ENCODE results near the gene GPBP1.

The GPBP1 gene

GRCh38 chr5:57202811-57203210 lies 29.0 kb downstream of the GPBP1 start:
- no peak for TF ChIP-seq CTCF (IDR thresholded peaks at IDR 0.05; ENCODE audit: low read depth, low read length)
- Histone ChIP-seq H3K27me3 (no peaks in the 10 kb centered on the region), H3K4me1 (no peaks in the 10 kb centered on the region; the same call in 1 of the 2 replicates), H3K36me3 (peaks cover 3% of the 10 kb centered on the region), H3K4me3 (ENCODE audit: low read depth, low read length) (no peak overlapping the region), H3K9me3 (no peaks in the 10 kb centered on the region)
- no peak for DNase-seq

- no peak for TF ChIP-seq CTCF (IDR thresholded peaks at IDR 0.05; ENCODE audit: low read depth, low read length)
- no peaks in the 10 kb centered on the region for H3K9me3 ChIP-seq
- H3K4me1 ChIP-seq, result peaks cover 4% of the 10 kb centered on the region; the same call in 1 of the 2 replicates
- H3K36me3 ChIP-seq, result peaks cover 6% of the 10 kb centered on the region; the same call in 1 of the 2 replicates
- no peak for DNase-seq
- H3K27me3 ChIP-seq, result no peaks in the 10 kb centered on the region
- H3K4me3 ChIP-seq (ENCODE audit: low read depth, low read length), result no peak overlapping the region
These were observed 33.3 kb downstream of the GPBP1 start for GRCh38 chr5:57207007-57207653.

- H3K4me3 ChIP-seq (ENCODE audit: low read depth, low read length), result no peak overlapping the region
- no peak for DNase-seq
- H3K36me3 ChIP-seq, result peaks cover 6% of the 10 kb centered on the region; the same call in 1 of the 2 replicates
- H3K9me3 ChIP-seq, result no peaks in the 10 kb centered on the region
- peaks cover 4% of the 10 kb centered on the region; the same call in 1 of the 2 replicates for H3K4me1 ChIP-seq
- no peak for TF ChIP-seq CTCF (IDR thresholded peaks at IDR 0.05; ENCODE audit: low read depth, low read length)
- H3K27me3 ChIP-seq, result no peaks in the 10 kb centered on the region
These were observed 33.8 kb downstream of the GPBP1 start for GRCh38 chr5:57207681-57208080.

GRCh38 chr5:57209316-57210040 lies 35.6 kb downstream of the GPBP1 start:
- DNase-seq, result no peak
- H3K36me3 ChIP-seq, result peaks cover 13% of the 10 kb centered on the region
- no peak overlapping the region for H3K4me3 ChIP-seq (ENCODE audit: low read depth, low read length)
- no peak for TF ChIP-seq CTCF (IDR thresholded peaks at IDR 0.05; ENCODE audit: low read depth, low read length)
- H3K27me3 ChIP-seq, result no peaks in the 10 kb centered on the region
- peaks cover 4% of the 10 kb centered on the region; the same call in 1 of the 2 replicates for H3K4me1 ChIP-seq
- H3K9me3 ChIP-seq, result no peaks in the 10 kb centered on the region

- Histone ChIP-seq H3K36me3 (peaks cover 19% of the 10 kb centered on the region), H3K9me3 (no peaks in the 10 kb centered on the region), H3K4me1 (peaks cover 4% of the 10 kb centered on the region; the same call in 1 of the 2 replicates), H3K4me3 (ENCODE audit: low read depth, low read length) (no peak overlapping the region), H3K27me3 (no peaks in the 10 kb centered on the region)
- TF ChIP-seq CTCF (IDR thresholded peaks at IDR 0.05; ENCODE audit: low read depth, low read length), result no peak
- no peak for DNase-seq
These were observed 36.8 kb downstream of the GPBP1 start for GRCh38 chr5:57210633-57211032.

- Histone ChIP-seq H3K27me3 (no peaks in the 10 kb centered on the region), H3K4me3 (ENCODE audit: low read depth, low read length) (no peak overlapping the region), H3K36me3 (peaks cover 19% of the 10 kb centered on the region), H3K4me1 (peaks cover 4% of the 10 kb centered on the region; the same call in 1 of the 2 replicates), H3K9me3 (no peaks in the 10 kb centered on the region)
- no peak for TF ChIP-seq CTCF (IDR thresholded peaks at IDR 0.05; ENCODE audit: low read depth, low read length)
- DNase-seq, result no peak
These were observed 37.2 kb downstream of the GPBP1 start for GRCh38 chr5:57211039-57211438.
